ENCODE measurements around the gene LSM12.
"Not testable (repeated sequence)": the region's sequence is repeated elsewhere in the genome, so short reads cannot be mapped to it uniquely, and the experiment has no call there.

The LSM12 gene

DNA sequence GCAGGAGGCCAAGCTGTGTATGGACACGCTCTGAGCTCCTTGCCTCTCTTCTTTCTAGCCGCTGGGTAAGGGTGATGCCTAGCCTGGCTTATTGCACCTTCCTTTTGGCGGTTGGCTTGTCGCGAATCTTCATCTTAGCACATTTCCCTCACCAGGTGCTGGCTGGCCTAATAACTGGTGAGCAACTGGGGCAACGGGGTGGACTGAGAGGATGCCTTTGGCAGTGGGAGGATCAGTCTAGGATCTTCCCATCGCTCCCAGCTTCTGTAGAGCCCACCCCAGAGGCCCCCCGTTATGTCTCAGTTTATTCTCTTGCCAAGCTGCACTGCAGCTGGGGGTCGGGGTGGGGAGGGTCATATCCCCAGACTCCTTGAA is 8.4 kb upstream of the LSM12 start:
- no peak for DNase-seq

DNA sequence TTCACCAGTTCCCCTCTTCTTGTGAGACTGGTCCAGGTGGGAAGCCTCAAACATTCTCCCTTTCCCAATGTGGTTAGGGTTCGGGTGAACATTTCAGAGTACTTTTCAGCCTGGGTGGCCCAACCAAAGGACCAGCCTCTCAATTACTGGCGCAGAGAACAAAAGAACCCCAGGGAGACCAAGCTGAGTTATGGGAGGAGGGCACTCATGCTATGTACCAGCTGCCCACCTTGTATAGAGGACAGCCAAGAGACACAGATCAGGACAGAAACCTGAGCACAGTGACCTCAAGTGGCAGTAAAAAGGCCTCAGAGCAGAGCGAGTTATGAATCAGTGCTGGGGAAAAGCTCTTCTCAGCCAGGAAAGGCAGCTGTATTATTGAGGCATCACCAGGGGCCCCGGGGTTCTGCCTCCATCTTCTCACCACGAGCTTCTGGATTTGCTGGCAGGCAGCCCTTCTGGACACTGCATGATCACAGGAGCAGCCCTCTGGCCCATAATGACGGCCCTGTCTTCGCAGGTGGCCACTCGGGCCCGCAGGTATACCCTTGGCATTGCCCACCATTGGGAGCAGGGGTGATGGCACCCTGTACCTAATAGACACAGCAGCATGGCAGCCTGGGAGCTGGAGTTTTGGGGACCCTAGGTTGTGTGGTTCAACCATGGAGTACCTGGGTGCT is 7.9 kb upstream of the LSM12 start:
- no peak for DNase-seq

DNA sequence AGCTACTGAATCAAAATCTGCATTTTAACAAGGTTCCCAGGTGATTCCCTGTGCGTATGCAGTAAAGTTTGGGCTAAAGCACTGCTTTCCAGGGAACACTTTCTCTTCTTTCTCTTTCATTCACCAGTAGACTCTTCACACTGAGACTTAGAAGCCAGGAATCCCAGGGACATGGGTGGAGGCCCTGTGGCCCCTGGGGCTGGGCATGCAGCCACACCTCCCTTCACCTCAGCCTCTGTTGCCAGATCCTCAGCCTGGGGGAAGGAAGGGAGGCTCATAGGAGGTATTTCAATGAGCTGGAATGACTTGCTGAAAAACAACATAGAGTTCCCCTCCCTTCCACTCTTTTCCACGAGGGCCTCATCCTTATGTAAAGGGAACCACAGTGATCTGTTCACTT is 5.3 kb upstream of the LSM12 start:
- DNase-seq: no peak

DNA sequence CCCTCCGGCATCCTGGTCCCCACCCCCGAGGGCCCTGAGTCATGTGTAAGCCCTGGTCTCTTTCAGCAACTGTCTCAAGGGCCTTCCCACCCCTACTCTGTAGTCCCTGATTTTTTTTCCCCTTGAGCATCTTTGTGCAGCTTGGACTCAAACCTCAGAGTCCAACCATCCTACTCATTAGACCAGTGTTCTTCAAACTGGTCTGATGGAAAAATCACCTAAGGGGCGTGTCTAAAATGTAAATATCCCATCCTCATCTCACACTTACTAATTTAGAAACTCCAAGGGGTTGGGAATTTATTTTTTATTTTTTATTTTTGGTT is 4.7 kb upstream of the LSM12 start:
- no peak for DNase-seq

DNA sequence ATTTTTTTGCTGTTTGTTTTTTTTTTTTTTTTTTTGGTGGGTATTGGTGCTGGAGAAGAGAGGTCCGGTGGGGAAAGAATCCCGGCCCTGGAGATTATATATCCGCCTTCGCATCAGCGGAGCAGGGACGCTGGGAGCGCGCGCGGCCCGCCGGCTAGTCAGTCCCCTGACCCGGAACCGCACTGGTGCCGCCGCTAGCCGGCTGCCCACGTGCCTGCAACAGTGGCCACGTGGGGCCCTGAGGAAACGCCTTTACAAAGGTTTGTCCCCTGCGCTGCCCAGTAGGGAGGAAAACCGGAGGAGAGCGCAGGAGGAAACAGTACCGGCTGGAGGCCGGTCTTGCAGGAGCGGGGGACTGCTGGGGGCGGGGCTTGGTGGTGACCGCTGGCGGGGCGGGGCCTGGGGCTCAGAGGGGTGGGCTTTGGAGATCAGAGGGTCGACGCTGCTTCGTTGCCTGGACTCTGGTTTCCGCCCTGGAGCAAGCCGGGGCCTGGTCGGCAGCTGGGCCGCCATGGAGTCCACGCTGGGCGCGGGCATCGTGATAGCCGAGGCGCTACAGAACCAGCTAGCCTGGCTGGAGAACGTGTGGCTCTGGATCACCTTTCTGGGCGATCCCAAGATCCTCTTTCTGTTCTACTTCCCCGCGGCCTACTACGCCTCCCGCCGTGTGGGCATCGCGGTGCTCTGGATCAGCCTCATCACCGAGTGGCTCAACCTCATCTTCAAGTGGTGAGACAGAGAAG is 4.2 kb upstream of the LSM12 start, which contains the start of gene G6PC3:
TSS of gene G6PC3 (plus strand) at position 281 of the 743 bp plus-strand sequence. CDS start at position 512, 231 bp downstream.
- peak; percentile 92 for DNase-seq

DNA sequence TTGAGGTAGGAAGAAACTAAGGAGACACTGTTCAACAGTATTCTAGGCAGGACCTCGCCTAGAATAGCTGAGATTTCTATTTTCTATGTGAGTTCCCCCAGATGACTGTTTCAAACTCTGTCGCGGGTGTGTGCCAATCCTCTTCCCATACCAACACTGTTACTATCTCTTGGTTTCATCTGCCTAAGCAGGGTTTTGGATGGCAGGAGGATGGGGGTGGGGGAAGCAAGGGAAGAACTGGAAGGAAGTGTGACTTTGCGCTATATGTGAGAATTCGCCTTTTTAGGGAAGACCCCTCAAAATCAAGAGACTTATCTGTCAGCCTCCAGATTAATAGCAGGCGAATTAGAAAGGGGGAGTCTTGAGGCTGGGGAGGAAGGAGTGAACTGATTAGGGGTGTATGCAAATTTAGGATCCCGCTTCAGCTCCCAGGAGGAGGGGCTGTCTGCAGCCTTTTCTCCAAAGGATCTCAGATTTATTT is 3.5 kb upstream of the LSM12 start:
- no peak for DNase-seq

DNA sequence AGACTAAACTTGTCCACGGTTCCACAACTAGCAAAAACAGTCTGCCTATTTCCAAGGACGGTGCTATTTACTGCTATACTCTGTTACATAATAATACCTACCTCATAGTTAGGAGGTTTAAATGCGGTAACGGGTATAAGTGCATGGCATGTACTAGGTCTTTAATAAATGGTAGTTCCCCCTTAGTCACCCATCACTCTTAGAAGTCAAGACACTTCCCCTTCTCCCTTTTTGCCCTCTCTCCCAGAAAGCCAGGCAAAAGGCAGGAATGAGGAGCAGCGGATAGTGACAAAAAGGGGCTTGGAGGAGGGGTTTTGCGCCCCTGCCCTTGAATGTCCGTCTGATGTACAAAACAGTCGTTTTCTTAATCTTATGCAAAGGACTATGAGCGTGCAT is 1.1 kb upstream of the LSM12 start:
- DNase-seq: no peak

DNA sequence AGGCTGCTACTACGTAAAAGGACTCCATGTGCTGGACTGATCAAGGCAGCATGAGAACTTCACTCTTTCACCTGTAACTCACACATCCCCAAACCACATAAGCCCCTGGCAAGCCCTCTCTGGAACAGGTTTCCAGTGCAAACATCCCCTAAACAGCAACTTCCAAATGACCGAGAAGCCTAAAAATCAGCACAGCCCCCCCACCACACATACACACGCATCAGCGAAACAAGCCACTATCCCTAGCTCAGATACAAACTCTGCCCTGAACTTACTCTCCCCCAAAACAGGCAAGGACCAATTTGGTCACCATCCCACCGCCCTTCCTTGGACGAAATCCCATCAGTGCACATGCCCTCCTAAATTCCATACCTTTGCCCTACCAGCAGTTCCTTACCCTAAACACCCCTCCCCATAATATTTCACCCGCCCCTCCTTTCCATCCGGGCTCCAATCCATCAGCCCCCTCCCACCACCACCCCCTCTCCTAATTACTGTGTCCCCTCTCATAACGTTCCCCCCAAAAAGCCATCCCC is 735 bp downstream of the LSM12 start:
- DNase-seq: no peak

DNA sequence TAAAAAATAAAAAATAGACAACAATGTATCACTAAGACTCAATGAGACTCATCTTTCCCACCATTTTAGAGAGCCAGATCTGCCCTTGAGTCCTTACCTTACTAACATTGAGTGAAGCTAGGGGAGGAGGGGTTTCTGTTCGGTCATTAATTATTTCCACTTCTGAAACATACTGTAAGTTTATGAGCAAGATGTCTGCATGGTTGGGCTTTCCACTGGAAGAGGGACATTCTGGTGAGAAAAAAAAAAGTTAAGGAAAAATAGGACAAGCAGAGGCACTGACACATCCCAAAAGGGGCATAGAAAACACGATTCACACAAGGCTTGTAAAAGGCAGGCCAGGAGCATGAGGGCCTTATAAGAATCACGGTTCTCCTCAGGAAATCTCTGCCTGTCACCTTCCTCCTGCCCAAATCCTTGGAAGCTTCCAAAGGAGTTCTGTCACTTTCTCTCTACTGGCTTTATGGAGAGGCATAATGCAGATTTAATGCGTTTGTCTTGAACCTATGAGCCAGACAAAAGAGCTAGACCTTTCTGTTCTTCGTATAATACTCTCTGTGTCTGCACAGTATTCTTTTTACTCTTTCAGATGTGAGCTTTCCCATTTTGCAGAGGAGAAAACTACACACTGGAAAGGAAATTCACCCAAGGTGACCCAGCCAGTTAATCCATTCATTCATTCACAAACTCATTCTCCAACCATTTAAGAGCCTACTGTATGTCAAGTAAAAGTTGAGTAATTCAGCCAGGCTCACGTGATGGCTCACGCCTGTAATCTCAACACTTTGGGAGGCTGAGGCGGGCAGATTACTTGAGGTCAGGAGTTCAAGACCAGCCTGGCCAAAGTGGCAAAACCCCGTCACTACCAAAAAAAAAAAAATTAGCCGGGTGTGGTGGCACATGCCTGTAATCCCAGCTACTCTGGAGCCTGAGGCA is 2.5 kb downstream of the LSM12 start:
- DNase-seq: no peak

DNA sequence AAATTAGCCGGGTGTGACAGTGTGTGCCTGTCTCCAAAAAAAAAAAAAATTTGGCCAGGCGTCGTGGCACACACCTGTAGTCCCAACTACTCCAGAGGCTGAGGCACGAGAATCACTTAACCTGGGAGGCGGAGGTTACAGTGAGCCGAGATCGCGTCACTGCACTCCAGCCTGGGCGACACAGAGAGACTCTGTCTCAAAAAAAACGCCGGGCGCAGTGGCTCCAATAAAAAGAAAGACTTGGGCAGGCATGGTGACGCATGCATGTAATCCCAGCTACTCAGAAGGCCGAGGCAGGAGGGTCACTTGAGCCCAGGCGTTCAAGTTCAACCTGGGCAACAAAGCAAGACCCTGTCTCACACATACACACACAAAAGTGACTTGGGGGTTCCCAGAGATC is 3.6 kb downstream of the LSM12 start:
- DNase-seq: no peak

DNA sequence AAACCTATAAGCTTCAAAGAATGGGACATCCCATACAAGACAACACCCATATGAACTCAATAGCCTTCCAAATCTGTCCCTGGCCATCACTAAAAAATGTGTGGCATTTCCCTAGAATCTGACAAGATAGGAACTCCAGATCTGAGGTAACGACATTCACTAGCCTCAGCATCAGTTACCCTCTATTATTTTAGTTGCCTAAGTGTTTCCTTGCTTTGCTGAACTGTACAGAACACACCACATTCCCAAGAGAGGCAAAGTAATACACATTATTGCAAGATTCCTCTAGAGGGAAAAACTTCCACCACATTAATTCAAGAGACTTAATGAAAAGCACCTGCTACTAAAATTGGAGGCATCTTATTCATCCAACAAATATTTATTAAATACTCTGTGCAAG is 5.0 kb downstream of the LSM12 start:
- DNase-seq: no peak

DNA sequence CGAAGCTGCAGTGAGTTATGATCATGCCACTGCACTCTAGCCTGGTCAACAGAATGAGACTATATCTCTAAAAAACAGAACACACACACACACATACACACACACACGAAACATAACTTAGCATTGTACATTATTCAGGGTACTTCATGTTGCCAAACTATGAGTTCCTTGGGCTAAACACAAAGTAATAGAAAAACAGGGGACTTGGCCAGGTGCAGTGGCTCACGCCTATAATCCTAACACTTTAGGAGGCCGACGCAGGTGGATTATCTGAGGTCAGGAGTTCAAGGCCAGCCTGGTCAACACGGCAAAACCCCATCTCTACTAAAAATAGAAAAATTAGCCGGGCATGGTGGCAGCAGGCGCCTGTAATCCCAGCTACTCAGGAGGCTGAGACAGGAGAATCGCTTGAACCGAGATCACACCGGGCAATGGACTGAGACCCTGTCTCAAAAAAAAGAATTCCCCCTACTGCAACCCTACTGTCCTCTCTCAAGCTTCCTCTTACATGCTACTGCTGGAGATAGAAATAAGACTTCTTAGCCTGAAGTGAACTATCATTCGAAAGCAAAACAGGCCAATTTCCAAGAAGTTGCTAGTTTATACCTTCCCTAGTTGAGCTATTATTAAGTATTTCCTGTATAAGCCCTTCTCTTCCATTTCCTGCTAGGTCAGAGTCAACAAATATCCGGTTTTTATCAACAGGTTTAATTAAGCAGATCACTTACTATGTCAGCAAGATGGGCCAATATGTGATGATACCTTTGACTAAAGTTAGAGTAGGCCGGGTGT is 7.2 kb downstream of the LSM12 start:
- no peak for DNase-seq

DNA sequence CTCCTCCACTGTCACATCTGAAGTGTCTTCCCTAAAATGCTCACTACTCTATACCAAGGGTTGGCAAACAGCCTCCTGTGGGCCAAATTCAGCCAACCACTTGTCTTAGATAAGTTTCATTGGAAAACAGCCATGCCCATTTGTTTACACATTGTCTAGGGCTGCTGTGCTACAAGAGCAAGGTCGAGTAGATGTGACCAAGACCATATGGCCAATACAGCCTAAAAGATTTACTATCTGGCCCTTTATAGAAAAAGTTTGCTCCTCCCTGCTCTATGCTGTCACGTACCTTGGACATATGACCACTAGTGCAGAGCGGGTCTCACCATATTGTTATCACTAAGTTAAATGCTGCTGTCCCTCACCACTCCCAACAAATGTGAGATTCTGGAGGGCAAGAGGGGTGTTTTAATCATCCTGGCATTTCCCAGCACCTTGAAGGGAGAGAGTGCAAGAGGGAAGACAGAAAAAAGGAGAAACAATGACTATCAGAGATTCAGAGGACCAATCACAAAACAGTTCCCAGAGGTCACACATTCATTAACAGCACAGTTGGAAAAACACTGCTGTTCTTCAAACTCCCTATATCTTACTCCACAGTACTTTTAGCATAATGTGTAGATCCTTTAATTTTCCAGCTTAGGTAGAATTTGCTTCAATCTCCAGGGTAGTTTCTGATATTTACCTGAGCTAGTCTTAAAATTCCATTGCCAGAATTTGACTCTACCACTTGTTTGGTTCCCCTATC is 13.2 kb downstream of the LSM12 start:
- DNase-seq: no peak

DNA sequence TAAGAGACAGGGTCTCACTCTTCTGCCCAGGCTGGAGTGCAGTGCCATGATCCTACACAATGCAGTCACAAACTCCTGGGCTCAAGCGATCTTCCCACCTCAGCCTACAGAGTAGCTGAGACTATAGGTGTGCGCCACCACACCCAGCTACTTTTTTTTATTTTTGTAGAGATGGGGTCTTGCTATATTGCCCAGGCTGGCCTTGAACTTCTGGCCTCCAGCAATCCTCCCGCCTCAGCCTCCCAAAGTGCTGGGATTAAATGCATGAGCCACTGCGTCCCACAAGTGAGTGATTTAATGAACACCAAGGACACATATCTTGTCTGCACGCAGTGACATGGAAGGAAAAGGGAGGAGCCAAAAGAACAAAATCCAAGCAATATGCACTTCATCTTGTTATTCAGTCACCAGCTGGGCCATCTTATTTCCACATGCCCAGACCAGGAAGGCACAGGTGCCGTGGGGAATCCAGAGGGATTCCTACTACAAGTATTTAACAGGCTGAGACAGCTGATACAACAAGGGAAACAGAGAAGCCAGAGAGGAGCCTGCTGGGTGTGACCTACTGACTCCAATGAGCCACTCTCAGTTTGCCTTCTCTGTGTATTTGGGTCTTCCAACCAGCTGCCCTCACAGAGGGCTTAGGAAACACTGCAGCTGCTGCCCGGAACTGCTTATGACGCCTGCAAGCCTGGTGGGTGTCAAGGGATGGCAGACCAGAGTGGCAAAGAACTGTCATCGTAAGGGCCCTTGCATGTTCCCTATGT is 17.0 kb downstream of the LSM12 start:
- DNase-seq: no peak

DNA sequence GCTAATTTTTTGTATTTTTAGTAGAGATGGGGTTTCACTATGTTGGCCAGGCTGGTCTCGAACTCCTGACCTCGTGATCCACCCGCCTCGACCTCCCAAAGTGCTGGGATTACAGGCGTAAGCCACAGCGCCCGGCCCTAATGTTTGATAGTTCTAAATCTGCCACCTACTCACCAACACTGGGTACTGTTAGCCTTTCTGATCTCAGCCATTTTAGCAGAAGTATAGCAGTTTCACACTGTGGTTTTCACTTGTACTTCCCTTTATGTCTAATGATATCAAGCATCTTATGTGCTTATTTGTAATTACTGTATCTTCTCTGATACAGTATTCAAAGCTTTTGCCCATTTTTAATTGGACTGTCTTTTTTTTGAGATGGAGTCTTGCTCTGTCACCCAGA is 19.6 kb downstream of the LSM12 start:
- not testable (repeated sequence) for DNase-seq

DNA sequence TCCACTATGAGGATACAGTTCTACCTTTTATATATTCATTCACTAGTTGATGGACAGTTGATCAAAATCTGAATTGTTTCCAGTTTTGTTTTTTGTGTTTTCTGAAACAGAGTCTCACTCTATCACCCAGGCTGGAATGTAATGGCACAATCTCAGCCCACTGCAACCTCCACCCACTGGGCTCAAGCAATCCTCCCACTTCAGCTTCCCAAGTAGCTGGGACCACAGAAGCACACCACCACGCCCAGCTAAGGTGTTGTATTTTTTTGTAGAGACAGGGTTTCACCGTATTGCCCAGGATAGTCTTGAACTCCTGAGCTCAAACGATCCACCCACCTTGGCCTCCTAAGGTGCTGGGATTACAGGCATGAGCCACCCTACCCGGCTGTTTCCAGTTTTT is 21.0 kb downstream of the LSM12 start:
- DNase-seq: no peak

DNA sequence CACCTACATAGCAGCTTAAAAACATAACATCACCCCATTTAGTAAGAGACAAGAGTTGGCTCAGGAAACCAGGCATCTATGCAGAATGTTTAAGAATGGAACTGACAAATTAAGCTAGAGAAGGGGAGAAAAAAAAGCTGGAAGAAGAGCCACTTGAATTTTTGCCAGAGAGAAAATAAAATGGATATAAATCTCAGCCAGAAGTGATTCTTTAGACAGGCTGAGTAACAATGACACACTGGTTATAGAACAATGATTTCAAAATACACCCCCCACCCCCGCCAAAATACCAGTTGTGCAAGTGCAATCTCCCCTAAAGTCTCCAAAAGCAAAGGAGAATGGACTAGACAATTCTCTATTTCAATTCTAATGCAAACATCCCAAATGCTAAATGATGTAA is 22.4 kb downstream of the LSM12 start:
- DNase-seq: no peak

DNA sequence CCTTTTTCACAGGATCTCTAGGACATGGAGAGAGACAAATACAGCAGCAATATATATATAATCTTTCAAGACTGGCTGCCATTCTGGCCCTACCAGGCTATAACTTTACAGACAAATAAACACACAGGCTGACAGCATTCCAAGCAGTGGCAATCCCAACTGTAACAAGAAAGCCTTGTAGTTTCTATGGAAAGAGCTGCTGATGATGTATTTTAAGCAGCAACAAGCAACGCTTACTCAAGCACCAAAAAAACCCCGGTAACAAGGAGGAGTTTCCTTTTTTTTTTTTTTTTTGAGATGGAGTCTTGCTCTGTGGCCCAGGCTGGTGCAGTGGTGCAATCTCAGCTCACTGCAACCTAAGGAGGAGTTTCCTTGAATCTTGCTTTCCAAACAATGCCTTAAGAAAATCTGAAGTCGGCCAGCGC is 23.2 kb downstream of the LSM12 start:
- DNase-seq: no peak

DNA sequence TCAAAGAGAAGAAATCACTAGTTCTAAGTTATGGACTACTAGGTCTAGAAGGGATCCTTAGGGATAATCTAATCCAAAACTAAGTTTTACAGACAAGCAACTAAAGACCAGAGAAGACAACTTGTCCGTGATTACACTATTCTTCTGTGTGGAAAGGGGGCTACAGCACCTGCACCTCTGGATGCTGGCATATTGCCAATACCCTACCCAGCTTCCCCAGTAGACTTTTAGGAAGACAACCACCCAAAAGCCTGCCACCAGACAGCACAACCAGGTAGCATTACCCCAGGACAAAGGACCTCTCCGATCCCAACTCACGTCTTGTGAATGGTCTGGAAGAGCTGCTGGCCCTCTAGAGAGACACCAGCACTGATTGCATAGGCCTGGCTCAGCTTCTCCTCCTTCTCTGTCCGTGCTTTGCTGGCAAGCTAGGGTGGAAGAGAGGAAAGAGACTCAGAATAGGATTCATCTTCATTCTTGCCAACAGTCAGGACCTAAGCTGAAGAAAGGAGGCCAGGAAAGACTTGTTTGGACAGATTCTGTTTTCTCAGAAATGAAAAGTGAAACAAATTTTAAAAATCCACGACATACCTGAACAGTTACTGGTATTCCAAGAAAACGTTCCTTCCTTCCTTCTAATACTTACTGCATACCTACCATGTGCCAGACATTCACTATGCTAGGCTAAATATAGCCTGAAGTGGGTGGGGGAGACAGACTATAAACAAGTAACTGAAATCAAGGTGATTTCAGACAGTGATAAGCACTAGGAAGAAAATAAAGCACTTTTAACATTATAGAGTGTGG is 26.4 kb downstream of the LSM12 start:
- no peak for DNase-seq

DNA sequence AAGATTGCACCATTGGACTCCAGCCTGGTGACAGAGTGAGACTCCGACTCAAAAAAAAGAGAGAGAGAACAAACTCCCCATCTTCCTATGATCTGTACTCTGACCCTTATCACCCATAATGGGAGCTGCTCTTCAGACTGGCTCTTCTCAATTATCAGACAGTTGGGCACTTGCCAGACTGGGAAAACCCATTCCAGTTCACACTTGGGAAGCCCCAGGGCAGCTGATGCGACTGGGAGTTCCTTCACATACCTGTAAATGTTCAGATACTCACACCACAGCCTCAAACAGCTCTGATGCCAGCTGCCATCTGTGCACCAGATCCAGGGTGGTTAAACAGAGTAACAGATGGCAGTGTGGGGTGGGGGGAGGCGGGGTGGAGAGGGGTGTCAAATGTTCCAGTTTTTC is 27.9 kb downstream of the LSM12 start:
- no peak for DNase-seq

Data from 8988T (cell line).